ENCODE results near the gene PLXDC1. TPM values are rescaled to one million over a fixed set of nuclear protein-coding genes. Genes with fewer than 3 reads are reported as not detected.

PLXDC1 gene
- total RNA-seq, 1 donor from 2014 or later = 19.7 TPM

DNA sequence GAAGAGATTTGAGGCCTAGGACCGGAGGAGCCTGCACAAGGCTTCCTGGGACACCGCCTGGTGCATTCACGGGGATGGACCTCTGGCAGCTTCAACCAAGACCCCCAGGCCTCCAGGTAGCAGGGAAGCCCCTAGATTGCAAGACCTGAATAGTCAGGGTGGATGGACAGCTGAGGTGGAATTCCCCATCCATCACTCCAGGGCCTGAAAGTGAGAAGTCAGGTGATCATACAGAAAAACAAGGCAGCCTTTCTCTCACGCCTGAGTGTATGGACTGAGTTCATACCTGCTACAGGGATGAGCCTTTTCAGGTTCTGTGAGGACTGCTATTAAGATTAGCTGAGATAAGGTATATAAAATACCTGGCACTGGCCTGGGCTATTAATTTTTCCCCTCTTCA is 74.2 kb downstream of the PLXDC1 start:
- DNase-seq (ENCODE audit: extremely low spot score, unreplicated experiment) = no peak
- no peaks in the 10 kb centered on the region for H3K9me3 Mint-ChIP-seq (ENCODE audit: unreplicated experiment)
- no peak overlapping the region for H3K27ac Mint-ChIP-seq (ENCODE audit: unreplicated experiment)
- H3K36me3 Mint-ChIP-seq (ENCODE audit: unreplicated experiment) = peaks cover 3% of the 10 kb centered on the region
- H3K4me3 Mint-ChIP-seq (ENCODE audit: unreplicated experiment) = no peak overlapping the region
- TF ChIP-seq, protein P1, sequence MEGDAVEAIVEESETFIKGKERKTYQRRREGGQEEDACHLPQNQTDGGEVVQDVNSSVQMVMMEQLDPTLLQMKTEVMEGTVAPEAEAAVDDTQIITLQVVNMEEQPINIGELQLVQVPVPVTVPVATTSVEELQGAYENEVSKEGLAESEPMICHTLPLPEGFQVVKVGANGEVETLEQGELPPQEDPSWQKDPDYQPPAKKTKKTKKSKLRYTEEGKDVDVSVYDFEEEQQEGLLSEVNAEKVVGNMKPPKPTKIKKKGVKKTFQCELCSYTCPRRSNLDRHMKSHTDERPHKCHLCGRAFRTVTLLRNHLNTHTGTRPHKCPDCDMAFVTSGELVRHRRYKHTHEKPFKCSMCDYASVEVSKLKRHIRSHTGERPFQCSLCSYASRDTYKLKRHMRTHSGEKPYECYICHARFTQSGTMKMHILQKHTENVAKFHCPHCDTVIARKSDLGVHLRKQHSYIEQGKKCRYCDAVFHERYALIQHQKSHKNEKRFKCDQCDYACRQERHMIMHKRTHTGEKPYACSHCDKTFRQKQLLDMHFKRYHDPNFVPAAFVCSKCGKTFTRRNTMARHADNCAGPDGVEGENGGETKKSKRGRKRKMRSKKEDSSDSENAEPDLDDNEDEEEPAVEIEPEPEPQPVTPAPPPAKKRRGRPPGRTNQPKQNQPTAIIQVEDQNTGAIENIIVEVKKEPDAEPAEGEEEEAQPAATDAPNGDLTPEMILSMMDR (IDR thresholded peaks at IDR 0.05) = no peak
- H3K4me1 Mint-ChIP-seq (ENCODE audit: unreplicated experiment) = peaks cover 20% of the 10 kb centered on the region
- H3K27me3 Mint-ChIP-seq (ENCODE audit: unreplicated experiment) = no peaks in the 10 kb centered on the region

- Mint-ChIP-seq H3K4me1 (ENCODE audit: unreplicated experiment) (peaks cover 4% of the 10 kb centered on the region), H3K9me3 (ENCODE audit: unreplicated experiment) (no peaks in the 10 kb centered on the region), H3K27ac (ENCODE audit: unreplicated experiment) (no peak overlapping the region), H3K27me3 (ENCODE audit: unreplicated experiment) (no peaks in the 10 kb centered on the region), H3K36me3 (ENCODE audit: unreplicated experiment) (peaks cover 4% of the 10 kb centered on the region), H3K4me3 (ENCODE audit: unreplicated experiment) (no peak overlapping the region)
- TF ChIP-seq, protein P1 (IDR thresholded peaks at IDR 0.05) = no peak
- no peak for DNase-seq (ENCODE audit: extremely low spot score, unreplicated experiment)
Measured at GRCh38 chr17:39074676-39075075, 76.8 kb downstream of the PLXDC1 start.

DNA sequence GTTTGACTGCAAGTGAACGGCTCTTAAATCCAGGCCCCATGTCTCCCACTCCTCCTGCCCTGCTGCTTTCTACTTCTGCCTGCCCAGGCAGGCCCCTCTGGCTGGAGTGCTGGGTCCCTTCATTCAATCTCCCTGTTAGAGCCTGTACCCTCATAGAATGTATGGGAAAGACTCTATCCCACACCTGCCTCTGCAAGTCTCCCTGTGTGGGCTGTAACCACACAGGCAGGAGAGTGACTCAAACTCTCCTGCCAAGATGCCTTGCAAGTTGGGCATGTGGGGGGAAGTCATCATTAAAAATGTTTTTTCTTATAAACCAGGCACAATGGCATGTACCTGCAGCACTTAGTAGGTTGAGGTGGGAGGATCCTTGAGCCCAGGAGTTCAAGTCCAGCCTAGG is 77.5 kb downstream of the PLXDC1 start:
- Mint-ChIP-seq H3K4me1 (ENCODE audit: unreplicated experiment) (peaks cover 6% of the 10 kb centered on the region), H3K9me3 (ENCODE audit: unreplicated experiment) (no peaks in the 10 kb centered on the region), H3K4me3 (ENCODE audit: unreplicated experiment) (no peak overlapping the region), H3K36me3 (ENCODE audit: unreplicated experiment) (peaks cover 4% of the 10 kb centered on the region), H3K27ac (ENCODE audit: unreplicated experiment) (no peak overlapping the region), H3K27me3 (ENCODE audit: unreplicated experiment) (no peaks in the 10 kb centered on the region)
- TF ChIP-seq, protein P1 (IDR thresholded peaks at IDR 0.05) = no peak
- DNase-seq (ENCODE audit: extremely low spot score, unreplicated experiment) = no peak

DNA sequence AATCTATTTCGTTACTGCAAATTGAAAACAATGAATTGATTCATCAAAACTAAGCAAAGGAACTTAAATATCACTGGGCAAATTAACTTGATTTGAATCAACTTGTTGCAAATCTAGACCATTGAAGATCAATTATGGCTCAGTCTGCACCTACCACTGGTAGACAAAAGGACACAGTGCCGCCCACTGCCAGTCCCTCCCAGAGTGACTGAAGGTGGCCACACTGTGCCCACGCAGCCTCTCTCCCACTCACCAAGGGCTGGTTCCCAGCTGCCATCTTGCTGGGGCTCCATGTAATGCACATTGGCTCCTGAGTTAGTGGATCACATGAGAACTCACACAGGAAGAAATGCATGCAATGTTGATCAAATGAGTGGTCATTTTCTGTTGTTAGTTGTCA is 78.1 kb downstream of the PLXDC1 start:
- H3K4me3 Mint-ChIP-seq (ENCODE audit: unreplicated experiment) = no peak overlapping the region

GRCh38 chr17:39071573-39071972 is 79.9 kb downstream of the PLXDC1 start:
- Mint-ChIP-seq H3K4me3 (ENCODE audit: unreplicated experiment) (no peak overlapping the region), H3K27ac (ENCODE audit: unreplicated experiment) (no peak overlapping the region), H3K9me3 (ENCODE audit: unreplicated experiment) (no peaks in the 10 kb centered on the region), H3K27me3 (ENCODE audit: unreplicated experiment) (no peaks in the 10 kb centered on the region), H3K4me1 (ENCODE audit: unreplicated experiment) (peaks cover 6% of the 10 kb centered on the region), H3K36me3 (ENCODE audit: unreplicated experiment) (peaks cover 4% of the 10 kb centered on the region)
- DNase-seq (ENCODE audit: extremely low spot score, unreplicated experiment) = no peak
- TF ChIP-seq, protein P1 (IDR thresholded peaks at IDR 0.05) = no peak

More for the DNA sequence above, 78.1 kb downstream of the PLXDC1 start:
- TF ChIP-seq, protein P1 (IDR thresholded peaks at IDR 0.05) = no peak
- peaks cover 4% of the 10 kb centered on the region for H3K36me3 Mint-ChIP-seq (ENCODE audit: unreplicated experiment)
- H3K9me3 Mint-ChIP-seq (ENCODE audit: unreplicated experiment) = no peaks in the 10 kb centered on the region
- peaks cover 6% of the 10 kb centered on the region for H3K4me1 Mint-ChIP-seq (ENCODE audit: unreplicated experiment)
- H3K27ac Mint-ChIP-seq (ENCODE audit: unreplicated experiment) = no peak overlapping the region
- H3K27me3 Mint-ChIP-seq (ENCODE audit: unreplicated experiment) = no peaks in the 10 kb centered on the region
- DNase-seq (ENCODE audit: extremely low spot score, unreplicated experiment) = no peak

Data from osteocyte (in vitro differentiated cells).